Colonic mucosa (tissue), 4 donors: ENCODE measurements around the gene PRR5L. TPM values are rescaled to one million over a fixed set of nuclear protein-coding genes. Genes with fewer than 3 reads are reported as not detected.
A peak's percentile ranks its signal among the peaks of the same experiment; 100 is the strongest.

Experiments used
- DNase-seq: peaks from one replicate; pipeline ENCODE4 v3.0.0-alpha.2; 2020
- H3K27ac ChIP-seq: fragments of 200-600 bp; one replicate; pipeline ENCODE4 v1.8.0; 2021
- H3K27me3 ChIP-seq: fragments of 200-600 bp; one replicate; pipeline ENCODE4 v1.8.0; 2021
- H3K36me3 ChIP-seq: fragments of 200-600 bp; one replicate; pipeline ENCODE4 v1.8.0; 2021
- H3K4me1 ChIP-seq: fragments of 200-600 bp; one replicate; pipeline ENCODE4 v1.8.0; 2021; ENCODE audit warnings: mild to moderate bottlenecking
- H3K4me3 ChIP-seq: fragments of 200-600 bp; one replicate; pipeline ENCODE4 v1.8.0; 2021
- H3K9ac ChIP-seq, 2 donors: one replicate each; pipeline ENCODE4 v1.7.0; 2013; ENCODE audit warnings: control low read depth in 2 of 2, low read depth in 2 of 2, low read length in 2 of 2
- H3K9me3 ChIP-seq: fragments of 200-600 bp; one replicate; pipeline ENCODE4 v1.8.0; 2021
- intact Hi-C: fragments of 100-400 bp; cut with DNase I; formaldehyde crosslinking; loops from one replicate; pipeline ENCODE4 v1.14.1; 2022
- total RNA-seq, 2 donors: library from RNA; stranded (reverse); fragmentation: NEBNext Ultra II Directional in 1 of 2; extraction: Animal tissue kit (Norgen Biotek cat#: 25700) in 1 of 2; gene quantifications; one replicate each; pipeline ENCODE4 v1.2.1, GENCODE V29; 2021
- TF ChIP-seq, protein P1 (sequence below): fragments of 200-600 bp; IDR thresholded peaks from one replicate; pipeline ENCODE4 v1.8.0; 2022; ENCODE audit warnings: antibody characterized with exemption, mild to moderate bottlenecking
- donor health status: healthy.
- donor health status: DM: no; HTN: no; CAD: no.
- donor health status: DM: no; HTN: no; CAD: no.

Gene PRR5L
- total RNA-seq, 2 donors from 2014 or later: 80.9 to 169 TPM

DNA sequence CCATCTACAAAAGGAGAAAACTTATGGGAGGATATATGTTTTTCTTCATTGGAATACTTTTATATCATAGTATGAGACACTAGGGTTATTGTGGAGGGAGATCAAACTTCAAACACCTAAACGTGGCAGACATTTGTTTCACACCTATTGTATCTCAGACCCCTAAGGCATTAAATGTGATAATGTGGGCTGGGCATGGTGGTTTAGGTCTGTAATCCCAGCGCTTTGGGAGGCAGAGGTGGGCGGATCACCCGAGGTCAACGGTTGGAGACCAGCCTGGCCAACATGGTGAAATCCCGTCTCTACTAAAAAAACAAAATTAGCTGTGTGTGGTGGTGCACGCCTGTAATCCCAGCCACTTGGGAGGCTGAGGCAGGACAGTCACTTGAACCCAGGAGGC is 75.5 kb downstream of the PRR5L start:
- Histone ChIP-seq H3K9me3 (no peaks in the 10 kb centered on the region), H3K27me3 (no peaks in the 10 kb centered on the region), H3K4me1 (peaks cover 12% of the 10 kb centered on the region), H3K9ac (peak overlapping the region in 1 of 2 donors; percentile 16), H3K4me3 (no peak overlapping the region), H3K27ac (peak overlapping the region; percentile 92), H3K36me3 (no peaks in the 10 kb centered on the region)
- TF ChIP-seq, protein P1, sequence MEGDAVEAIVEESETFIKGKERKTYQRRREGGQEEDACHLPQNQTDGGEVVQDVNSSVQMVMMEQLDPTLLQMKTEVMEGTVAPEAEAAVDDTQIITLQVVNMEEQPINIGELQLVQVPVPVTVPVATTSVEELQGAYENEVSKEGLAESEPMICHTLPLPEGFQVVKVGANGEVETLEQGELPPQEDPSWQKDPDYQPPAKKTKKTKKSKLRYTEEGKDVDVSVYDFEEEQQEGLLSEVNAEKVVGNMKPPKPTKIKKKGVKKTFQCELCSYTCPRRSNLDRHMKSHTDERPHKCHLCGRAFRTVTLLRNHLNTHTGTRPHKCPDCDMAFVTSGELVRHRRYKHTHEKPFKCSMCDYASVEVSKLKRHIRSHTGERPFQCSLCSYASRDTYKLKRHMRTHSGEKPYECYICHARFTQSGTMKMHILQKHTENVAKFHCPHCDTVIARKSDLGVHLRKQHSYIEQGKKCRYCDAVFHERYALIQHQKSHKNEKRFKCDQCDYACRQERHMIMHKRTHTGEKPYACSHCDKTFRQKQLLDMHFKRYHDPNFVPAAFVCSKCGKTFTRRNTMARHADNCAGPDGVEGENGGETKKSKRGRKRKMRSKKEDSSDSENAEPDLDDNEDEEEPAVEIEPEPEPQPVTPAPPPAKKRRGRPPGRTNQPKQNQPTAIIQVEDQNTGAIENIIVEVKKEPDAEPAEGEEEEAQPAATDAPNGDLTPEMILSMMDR: no peak
- intact Hi-C loops: no loop called here
- no peak for DNase-seq

DNA sequence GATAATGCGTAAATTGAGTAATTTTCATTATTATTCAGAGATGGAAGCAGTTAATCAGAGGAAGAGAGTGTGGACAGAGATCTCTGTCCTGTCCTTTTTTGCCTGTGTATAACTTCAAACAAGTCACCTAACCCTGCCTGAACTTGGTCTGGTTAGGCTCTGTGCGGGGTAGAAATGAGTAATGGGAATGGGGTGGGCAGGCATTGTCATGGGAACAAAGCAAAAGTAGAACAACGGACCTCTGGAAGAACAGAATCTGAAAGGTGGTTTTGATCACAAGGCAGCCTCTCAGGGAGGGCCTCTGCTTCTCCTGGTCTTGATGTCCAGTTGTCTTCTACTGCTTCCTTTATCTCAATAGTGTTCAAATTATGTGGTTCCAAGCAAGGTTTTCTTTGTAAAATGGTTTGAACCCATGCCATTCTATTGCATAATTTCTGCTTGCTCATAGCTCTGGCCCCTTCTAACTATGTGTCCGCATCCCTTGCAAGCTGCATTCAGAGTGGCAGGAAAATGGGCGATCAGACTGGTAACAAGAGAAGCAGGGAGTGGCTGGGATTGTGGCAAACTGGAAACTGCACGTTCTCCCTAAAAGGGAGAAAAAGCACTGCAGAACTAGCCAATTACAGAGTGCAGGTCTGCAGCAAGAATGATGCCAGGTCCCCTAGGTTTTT is 76.1 kb downstream of the PRR5L start:
- Histone ChIP-seq H3K36me3 (no peaks in the 10 kb centered on the region), H3K9ac (peak overlapping the region in 1 of 2 donors; percentile 65), H3K4me3 (no peak overlapping the region), H3K27ac (peak overlapping the region; percentile 92), H3K9me3 (no peaks in the 10 kb centered on the region), H3K4me1 (peaks cover 12% of the 10 kb centered on the region), H3K27me3 (no peaks in the 10 kb centered on the region)
- no peak for DNase-seq
- TF ChIP-seq, protein P1: no peak
- intact Hi-C loops: no loop called here

DNA sequence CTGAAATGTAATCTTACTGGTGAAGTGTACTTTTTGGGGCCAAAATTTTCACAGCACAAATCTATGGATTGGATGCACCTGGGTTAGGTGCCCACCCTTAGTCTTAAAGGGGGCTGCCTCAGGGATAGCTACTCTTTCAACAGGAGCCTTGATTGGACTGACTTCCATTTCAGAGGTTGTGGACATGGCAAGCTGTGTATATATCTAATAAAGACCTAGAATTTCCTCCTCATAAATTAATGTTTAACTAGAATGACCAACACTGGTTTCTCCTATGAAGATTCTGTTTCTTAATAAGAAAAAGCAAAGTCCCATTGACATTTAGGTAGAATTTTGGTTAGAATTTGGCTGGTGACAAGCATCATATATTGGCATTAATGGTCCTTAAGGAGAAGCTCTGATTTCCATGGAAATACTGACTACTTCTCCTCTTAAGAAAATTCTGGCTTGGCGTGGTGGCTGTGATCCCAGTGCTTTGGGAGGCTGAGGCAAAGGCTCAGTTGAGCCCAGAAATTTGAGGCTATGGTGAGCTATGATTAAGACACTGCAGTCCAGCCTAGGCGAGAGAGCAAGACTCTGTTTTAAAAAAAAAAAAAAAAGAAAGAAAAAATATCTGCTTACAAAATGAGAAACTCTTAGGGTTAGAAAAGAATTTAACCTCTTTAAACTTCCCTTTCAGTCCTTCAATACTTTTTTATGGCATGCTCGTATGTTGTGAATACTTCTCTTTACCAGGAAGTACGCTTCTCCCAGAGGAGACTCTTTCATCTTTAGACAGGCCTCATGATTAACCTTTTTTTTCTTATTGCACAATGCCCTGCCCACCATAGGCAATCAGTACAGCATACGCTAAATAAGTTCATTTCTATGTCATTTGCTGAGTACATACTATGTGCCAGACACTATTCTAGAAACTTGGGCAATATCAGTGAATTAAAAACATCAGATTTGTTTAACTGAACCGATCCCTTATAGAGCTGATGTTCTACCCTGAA is 77.2 kb downstream of the PRR5L start:
- TF ChIP-seq, protein P1: no peak
- no peaks in the 10 kb centered on the region for H3K27me3 ChIP-seq
- H3K27ac ChIP-seq: peak overlapping the region; percentile 92
- peak overlapping the region in 1 of 2 donors; percentile 65 for H3K9ac ChIP-seq
- no peak for DNase-seq
- no peaks in the 10 kb centered on the region for H3K36me3 ChIP-seq
- intact Hi-C loops: no loop called here
- peaks cover 12% of the 10 kb centered on the region for H3K4me1 ChIP-seq
- no peaks in the 10 kb centered on the region for H3K9me3 ChIP-seq
- H3K4me3 ChIP-seq: no peak overlapping the region

DNA sequence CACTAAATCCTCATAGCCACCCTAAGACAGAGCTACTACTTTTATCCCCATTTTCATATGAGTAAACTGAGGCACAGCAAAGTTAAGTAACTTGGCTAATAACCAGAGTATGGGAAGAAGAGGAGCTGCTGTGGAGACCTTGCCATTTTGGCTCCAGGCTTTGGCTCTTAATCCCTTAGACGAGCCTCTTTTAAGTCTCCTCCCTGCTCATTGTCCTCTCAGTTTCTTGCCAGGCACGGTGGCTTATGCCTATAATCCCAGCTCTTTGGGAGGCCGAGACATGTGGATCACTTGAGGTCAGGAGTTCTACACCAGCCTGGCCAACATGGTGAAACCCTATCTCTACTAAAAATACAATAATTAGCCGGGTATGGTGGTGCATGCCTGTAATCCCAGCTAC is 78.6 kb downstream of the PRR5L start:
- Histone ChIP-seq H3K4me3 (no peak overlapping the region), H3K9me3 (no peaks in the 10 kb centered on the region), H3K27ac (peak overlapping the region; percentile 49), H3K4me1 (peaks cover 12% of the 10 kb centered on the region), H3K36me3 (no peaks in the 10 kb centered on the region), H3K27me3 (no peaks in the 10 kb centered on the region), H3K9ac (peak overlapping the region in 1 of 2 donors; percentile 99)
- no peak for DNase-seq
- TF ChIP-seq, protein P1: no peak
- intact Hi-C loops: loop anchor here (5.0 kb wide), 1 partner anchor 82 kb away; no protein-coding TSS in a partner anchor

DNA sequence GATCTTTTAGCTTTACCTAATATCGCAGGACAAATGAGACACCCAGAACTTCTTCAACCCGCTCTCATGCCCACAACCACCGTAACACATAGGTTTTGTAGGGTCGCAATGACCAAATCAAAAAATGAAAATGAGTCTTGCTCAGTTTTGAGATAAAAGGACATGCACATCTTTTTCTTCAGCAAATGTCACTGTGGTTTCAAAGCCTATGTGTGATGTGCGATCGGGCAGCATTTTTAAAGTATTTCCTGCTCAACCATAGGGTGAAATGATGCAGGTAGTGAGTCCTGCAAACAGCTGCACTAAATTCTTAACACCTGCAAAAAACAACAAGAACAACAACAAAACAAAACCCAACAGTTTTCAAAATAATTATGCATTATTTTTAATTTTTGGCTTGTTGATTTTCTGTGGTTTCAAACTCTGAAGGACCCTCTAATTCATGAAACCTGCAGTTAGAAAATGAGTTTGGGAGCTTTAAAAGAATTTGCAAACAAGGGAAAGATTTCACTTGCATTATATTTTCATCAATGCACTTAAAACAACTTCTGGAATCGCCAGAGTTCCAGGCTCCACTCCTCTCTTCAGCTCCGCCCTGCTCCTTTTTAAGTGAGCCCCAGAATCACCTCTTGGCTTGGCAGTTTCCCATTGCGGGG is 79.4 kb downstream of the PRR5L start:
- Histone ChIP-seq H3K27ac (peak overlapping the region; percentile 49), H3K36me3 (no peaks in the 10 kb centered on the region), H3K27me3 (no peaks in the 10 kb centered on the region), H3K9me3 (no peaks in the 10 kb centered on the region), H3K9ac (peak overlapping the region; percentile 86 to 99), H3K4me1 (peaks cover 12% of the 10 kb centered on the region), H3K4me3 (peak overlapping the region; percentile 19)
- DNase-seq: no peak
- intact Hi-C loops: loop anchor here (5.0 kb wide), 1 partner anchor 83 kb away; no protein-coding TSS in a partner anchor
- TF ChIP-seq, protein P1: no peak
